ENCODE measurements around the gene CD40.

The CD40 gene

DNA sequence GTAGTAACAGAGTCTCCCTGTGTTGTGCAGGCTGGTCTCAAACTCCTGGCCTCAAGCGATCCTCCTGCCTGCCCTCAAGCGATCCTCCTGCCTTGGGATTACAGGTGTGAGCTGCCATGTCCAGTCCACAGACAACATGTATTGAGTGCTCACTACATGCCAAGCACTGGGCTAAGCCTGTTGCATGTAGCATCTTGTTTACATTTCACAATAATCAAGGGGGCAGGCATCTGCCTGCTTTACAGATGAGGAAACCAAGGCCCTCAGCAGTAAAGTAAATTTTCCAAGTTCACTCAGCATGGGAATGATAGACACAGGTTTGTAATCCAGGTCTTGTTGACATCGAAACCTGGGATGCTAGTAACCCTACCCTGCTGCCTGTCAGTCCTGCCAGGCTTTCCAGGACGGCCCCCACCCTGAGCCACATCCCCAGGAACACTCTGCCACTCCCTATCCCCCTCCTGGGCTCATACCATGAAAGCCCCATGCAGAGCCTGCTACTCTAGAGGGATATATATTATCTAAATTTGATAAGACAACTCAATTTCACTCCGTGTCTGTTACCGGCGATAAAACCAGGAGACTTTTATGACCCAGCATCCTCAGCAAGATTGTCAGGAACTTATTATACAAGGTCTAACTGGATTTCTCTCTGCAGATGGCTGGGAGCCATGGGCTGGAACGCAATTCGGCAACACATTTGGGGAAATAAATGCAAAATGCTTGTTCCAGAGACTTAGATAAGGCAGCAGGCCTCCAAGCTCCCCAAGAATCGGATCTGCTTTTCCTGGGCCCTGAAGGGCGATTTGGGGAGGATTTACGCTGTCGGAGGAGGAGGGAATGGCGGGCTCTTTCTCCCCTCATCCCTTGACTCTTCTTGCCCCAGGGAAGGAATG lies 30.4 kb downstream of the CD40 start:
- no peak for DNase-seq (ENCODE audit: low read depth in 2 of 2)

DNA sequence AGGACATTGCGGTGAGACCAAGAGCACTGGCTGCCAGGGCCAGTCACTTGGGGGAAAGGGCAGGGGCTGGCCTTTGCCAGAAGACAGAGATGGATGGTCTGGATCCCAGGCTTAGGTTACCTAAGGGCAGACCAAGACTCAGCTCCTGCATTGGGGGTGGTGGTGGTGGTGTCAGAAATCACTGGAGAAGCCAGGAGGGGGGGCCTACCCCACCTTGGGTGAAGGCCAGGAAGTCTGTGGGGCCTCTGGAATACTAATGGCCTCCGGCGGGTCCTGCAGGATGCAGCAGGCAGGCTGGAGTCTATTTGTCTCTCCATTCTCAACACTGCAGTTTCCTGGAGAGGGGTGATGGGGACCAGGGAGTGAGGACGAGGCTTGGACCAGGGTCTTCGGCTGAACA lies 32.8 kb downstream of the CD40 start:
- no peak for DNase-seq (ENCODE audit: low read depth in 2 of 2)

DNA sequence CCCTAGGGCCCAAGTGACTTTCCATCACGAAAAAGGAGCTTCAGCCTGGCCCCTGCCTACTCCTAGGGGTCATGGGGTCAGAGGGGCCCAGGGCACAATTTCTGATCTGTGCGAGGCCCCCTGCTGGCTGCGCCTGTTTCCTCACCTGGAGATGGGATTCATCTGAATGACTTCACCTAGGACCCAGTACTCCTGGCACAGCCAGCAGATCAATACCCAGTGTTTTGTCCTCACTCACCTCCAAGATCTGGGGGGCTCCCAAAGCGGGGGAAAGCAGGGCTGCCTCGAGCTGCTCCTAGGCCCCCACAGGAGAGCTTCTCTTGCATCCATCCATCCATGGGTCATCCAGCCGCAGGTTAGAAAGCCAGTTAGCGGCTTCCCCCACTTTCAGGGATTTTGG lies 33.8 kb downstream of the CD40 start:
- no peak for DNase-seq (ENCODE audit: low read depth in 2 of 2)

DNA sequence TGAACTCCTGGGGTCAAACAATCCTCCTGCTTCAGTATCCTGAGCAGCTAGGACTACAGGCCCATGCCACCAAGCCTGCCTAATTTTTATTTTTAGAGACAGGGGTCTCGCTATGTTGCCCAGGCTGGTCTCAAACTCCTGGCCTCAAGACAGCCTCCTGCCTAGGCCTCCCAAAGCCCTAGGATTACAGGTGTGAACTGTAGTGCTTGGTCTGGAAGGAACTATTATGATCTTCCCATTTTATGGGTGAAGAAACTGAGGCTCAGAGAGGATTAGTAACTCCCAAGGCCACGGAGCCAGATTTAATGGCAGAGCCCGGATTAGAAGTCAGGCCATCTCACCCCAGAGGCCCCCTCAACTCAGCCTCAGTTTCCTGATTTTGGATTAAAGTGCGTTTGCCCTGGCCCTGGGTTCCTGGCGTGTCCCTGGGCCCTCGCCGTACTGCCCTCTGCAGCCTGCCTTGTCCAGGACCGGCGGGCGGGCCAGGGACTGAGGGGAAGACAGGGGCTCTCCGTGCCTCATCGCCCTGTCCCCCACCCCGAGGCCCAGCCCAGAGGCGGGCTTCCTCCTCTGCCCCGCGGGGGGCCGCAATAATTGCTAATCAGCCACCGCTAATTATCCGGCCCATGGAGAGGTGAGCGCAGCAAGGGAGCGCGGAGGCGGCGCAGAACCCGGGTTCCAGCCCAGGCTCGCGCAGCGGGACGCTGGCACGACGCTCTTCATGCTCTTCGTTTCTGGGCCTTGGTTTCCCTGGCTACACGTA lies 34.9 kb downstream of the CD40 start:
- DNase-seq (ENCODE audit: low read depth in 2 of 2), result no peak

DNA sequence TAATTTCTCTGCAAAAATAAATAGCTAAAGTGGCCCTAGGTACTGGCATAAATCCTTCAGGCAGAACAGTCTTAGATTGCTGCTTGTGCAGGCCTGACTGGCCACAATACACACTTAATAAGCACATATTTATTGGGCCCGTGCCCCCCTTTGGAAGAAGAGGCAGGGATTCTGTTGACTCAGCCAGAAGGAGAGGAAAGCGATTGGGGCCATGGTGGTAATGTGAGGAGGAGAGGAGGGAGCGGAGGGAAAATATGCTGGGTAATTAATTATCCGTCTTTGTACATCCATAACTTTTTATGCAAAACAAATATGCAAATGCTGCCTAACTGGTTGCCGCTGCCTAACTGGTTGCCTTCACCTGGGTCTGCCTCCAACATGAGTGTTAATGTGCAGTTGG lies 36.2 kb downstream of the CD40 start:
- no peak for DNase-seq (ENCODE audit: low read depth in 2 of 2)

DNA sequence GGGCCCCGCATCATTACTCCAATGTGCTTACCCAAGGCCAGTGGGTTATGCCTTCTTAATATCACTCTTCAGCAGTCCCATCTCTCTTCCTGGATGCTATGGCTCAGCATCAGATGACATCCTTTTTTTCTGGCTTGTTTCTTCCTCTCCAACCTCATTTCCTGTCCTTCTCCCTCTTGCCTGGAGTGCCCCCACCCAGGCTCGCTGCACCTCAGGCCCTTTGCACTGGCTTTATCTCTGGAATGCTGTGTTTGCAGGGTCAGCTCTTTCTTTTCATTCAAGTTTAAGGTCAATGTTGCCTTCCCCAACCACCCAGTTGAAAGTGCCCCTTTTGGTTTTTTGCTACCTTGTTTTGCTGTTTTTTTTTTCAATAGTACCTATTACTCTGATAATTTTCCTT lies 36.7 kb downstream of the CD40 start:
- no peak for DNase-seq (ENCODE audit: low read depth in 2 of 2)

DNA sequence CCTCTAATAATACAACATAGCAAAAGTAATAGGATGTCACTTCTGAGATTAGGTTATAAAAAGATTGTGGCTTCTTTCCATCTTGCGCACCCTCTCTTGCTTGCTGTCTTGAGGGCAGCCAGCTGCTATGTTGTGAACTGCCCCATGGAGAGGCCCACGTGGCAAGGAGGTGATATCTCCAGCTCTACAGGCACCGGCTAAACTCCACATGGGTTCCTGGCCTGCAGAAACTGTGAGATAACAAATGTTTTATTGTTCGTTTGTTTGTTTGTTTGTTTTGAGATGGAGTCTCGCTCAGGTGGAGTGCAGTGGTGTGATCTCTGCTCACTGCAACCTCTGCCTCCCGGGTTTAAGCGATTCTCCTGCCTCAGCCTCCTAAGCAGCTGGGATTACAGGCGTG lies 38.0 kb downstream of the CD40 start:
- no peak for DNase-seq (ENCODE audit: low read depth in 2 of 2)

DNA sequence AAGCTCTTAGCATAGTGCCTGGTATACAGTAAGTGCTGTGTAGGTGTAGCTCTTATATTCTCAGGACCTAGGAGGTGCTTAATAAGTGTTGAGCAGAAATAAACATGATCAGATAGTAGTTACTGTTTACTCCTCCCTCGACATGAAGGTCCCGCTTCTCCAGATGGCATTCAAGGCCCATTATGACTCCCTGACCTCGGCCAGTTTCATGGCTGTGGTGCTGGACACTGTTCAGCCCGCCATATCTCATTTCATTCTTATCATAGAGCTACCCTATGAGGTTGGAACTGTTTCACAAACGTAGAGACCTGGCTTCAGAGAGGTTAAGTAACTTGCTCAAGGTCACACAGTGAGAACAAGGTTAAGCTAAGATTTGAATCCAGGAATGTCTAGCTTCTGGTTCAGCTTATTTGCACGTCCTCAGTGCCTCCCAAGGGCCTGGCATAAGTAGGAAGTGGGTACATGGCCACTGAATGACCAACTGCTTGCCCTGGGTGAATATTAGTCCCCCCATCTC lies 39.0 kb downstream of the CD40 start:
- no peak for DNase-seq (ENCODE audit: low read depth in 2 of 2)

DNA sequence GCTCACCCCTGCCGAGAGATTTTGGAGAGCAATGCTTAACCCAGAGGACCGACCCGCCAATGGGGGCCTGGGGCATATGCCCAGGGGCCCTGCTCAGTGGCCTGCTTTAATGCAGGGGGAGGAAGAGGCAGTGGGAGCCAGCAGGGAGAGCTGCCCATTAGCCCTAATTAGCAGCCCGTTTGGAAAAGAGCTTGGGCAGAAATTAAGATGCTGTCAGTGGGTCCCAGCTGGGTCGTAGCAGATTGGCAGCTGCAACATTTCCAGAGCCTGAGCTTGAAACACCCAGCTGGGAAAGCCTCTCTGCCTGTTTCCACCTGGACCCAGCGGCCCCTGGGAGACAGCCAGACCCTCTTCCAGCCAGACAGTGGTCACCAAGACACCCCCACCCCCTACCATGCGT lies 39.5 kb downstream of the CD40 start:
- no peak for DNase-seq (ENCODE audit: low read depth in 2 of 2)

DNA sequence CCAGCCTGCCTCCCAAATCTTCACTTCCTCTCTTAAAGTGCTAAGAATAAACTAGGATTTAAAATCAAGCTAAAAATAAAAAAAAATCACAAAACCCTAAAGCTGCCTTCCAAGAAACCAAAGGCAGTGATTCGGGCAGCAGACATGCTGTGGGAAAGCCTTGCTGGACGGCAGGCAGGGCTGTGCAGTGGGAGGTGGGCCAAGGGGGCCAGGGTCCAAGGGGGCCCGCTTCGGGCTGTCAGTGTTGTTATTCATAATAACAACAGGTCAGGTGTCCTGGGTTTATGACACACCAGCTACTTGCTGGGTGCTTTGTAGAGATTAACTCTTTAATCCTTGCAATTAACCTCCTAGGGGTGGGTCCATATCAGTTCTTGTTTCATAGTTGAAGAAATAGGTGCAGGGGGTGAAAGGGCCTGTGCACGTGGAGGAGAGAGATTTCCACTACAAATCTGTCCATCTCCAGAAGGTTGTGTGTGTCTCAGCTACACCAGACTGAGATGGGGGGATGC lies 40.4 kb downstream of the CD40 start:
- no peak for DNase-seq (ENCODE audit: low read depth in 2 of 2)

DNA sequence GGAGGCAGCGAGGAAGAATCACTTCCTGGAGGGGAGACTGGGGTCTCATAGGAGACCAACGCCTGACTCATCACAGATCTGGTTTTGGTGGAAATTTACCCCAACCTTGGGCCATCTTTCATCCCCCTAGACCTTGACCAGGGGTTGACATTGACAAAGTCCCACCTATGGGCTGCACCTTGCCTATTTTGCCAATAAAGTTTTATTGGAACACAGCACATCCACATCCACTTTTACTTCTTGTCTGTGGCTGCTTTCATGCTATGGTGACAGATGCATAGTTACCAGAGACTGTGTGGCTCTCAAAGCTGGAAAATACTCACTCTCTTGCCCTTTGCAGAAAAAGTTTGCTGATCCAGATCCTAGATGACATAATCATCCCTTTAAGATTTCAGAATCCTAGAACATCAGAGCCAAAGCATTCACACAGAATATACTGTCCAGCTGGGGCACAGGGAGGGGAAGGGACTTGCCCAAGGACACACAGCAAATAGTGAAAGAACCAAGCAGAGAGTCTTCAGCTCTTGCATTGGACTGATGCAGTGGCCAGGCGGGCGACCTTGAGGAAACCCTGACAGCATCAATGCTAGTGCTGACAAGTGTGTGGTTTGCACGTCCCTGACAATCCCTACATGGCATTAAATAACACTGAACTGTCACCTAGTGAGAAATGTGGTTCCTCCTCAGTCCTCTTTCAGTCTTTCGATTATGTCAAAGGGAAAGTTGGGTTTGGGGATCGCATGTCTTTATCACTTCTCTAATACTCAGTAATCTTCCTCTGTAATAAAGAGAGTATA lies 41.2 kb downstream of the CD40 start:
- no peak for DNase-seq (ENCODE audit: low read depth in 2 of 2)

DNA sequence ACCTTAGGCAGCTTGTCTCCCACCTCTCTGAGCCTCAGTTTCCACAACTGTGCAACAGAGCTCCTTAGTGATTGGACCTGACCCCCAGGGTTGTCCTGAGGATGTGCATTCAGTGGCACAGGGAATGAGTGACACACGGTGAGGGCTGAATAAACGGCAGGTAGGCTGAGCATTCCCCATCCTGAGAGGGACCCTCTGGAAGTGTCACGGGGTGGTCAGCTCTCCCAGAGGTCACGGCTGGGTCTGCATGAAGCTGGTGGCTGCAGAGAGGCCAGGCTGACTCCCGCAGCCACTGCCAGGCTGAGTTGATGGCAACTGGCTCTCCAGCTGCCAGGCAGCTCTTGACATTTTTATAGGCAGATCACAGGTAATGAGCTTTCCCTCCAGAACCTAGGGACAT lies 42.5 kb downstream of the CD40 start:
- DNase-seq (ENCODE audit: low read depth in 2 of 2), result no peak

DNA sequence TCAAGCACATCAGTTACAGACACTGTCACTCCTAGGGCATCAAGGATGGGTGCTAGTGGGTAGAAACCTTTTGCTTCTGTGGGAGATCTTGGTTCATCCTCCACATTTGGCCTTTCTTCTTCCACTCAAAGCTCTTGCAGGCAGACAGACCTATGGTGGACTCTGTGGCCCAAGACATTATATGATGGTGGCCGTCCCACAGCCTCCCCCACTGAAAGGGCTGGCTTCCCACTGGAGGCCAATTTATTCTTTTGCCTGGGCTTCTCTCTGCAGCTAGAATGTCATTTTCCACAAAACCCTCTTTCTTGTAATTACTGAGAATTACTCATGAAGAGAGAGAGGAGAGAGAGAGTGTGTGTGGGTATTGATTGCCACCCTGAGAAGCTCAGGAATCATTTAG lies 43.8 kb downstream of the CD40 start:
- no peak for DNase-seq (ENCODE audit: low read depth in 2 of 2)

DNA sequence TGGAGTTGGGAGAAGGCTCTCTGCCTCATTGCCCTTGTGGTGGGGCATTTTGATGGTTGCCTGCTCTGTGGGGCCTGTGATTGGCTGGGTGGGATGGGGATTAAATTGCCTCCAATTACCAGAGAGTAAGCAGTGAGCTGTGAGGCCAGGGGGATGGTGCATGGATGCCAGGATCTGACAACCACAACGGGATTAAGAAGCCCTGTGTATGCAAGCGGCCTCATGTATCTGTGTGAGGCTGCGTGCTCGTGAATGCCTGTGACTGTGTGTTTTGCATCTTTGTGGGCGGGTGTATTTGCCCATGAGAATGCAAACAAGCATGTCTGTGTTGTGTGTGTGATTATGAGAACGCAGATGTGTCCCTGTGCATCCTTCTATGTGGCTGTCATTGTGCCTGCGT lies 46.1 kb downstream of the CD40 start:
- DNase-seq (ENCODE audit: low read depth in 2 of 2), result no peak

DNA sequence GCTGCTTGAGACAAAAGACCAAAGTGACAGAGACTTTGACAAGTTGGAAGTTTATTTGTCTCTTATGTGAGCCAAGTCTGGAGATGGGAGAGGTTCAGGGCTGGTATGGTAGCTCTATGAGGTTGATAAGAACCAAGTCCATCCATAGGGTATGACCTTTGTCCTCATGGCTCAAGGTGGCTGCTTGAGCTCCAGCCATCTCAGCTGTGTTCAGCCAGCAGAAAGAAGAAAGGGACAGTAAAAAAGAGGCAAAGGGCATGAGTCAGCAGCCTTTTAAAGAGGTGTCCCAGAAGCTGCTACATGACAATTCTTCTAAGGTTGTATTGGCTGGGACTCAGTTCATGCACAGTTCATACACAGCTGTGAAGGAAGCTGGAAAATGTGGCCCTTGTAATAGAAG lies 49.0 kb downstream of the CD40 start:
- no peak for DNase-seq (ENCODE audit: low read depth in 2 of 2)

DNA sequence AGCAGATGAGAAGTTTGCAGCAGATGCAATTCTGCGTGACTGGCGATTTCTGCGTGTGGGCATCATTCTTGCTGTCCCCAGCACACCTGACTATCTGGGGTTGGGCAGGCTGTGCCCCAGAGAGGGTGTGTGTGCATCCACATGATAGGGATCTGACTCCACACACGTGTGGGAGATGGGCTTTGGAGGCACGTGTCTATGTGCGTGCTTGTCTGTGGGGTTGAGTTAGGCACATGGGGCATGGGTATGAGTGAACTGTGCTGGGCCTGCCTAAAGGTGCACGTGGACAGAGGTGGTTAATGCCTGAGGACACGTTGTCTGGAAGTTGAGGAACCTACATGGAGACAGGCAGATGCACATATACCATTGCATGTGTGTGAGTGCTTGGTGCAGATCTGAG lies 50.3 kb downstream of the CD40 start:
- DNase-seq (ENCODE audit: low read depth in 2 of 2), result no peak

DNA sequence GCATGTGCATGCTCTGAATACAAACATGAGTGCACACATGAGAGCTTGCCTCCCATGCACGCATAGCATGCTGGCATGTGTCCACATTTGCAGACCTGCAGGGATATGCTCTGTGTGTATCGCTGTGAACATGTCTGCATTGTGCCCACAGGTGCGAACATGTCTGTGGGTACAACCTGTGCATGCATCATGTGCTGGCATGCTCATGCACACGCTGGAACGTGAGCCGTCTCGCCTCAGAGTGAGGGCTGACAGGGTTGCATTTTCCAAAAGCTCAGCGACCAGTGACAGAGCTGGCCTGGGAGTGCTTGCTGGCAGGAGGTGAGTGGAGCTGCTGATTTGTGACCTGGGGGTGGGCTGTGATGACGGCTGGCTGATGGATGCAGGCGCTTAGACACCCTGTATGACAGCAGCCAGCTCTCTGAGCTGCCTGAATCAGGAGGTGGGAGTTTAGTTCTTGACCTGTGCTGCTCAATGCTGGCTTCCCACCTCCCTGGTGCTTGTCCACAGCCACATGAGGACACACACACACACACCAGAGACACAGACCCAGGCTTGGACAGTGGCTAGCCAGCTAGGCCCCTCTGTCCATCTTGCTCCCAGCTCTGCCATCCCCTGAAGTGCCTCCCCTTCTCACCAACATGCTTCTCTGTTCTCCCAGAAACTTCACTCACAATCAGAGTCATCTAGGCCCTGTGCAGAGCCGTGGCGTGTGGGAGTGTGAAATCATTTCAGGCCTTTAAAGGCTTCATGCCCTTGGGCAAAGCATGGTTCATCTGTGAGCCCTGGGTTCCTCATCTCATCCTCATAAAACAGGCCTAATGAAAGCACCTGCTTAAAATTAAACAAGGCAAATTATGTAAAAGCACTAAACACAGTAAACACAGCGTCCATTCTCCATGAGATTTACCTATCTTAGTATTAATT lies 51.4 kb downstream of the CD40 start:
- DNase-seq (ENCODE audit: low read depth in 2 of 2), result no peak

DNA sequence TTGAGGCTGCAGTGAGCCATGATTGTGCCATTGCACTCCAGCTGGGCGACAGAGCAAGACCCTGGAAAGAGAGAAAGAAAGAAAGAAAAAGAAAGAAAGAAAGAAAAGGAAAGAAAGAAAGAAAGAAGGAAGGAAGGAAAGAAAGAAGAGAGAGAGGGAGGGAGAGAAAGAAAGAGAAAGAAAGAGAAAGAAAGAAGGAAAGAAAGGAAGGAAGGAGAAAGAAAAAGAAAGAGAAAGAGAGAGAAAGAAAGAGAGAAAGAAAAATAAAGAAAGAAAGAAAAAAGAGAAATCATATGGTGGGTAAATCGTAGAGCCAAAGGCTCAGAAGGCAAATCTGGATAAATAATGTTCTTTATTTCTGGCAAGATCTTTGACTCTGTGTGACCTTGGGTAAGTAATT lies 53.4 kb downstream of the CD40 start:
- DNase-seq (ENCODE audit: low read depth in 2 of 2), result no peak

DNA sequence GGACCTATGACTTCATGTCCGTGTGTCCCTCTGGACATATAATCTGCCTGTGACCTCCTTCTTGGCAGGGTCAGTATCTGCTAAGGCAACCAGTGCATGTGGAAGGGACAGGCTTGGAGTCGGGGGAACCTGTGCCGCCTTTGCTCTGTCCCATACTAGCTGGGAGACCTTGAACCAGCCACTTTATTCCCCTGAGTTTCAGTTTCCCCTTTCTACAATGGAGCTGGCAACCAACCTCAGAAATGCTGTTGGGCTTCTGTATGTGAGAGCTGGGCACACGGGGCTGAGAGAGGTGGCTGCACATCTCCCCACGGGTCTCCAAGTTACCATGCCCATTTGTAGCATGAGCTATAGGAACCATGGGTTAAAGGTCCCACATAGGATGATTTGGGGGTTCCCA lies 53.8 kb downstream of the CD40 start:
- DNase-seq (ENCODE audit: low read depth in 2 of 2), result no peak

DNA sequence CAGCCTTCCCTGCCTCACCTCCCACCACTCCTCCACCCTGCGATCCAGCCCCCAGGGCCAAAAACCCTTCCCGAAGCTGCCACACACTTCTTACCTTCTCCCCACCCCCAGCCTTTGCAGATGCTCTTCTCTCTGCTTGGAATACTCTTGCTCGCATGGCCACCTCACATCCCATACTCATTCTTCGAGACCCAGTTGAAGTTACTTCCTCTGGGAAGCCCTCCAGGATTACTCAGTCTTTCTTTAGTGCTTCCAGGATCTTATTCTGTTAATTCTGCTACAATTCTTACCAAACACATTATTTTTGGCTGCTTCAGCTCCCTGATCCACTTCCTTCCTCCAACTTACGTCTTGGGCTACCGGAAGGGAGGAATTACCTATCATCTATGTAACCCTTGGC lies 54.3 kb downstream of the CD40 start:
- no peak for DNase-seq (ENCODE audit: low read depth in 2 of 2)

DNA sequence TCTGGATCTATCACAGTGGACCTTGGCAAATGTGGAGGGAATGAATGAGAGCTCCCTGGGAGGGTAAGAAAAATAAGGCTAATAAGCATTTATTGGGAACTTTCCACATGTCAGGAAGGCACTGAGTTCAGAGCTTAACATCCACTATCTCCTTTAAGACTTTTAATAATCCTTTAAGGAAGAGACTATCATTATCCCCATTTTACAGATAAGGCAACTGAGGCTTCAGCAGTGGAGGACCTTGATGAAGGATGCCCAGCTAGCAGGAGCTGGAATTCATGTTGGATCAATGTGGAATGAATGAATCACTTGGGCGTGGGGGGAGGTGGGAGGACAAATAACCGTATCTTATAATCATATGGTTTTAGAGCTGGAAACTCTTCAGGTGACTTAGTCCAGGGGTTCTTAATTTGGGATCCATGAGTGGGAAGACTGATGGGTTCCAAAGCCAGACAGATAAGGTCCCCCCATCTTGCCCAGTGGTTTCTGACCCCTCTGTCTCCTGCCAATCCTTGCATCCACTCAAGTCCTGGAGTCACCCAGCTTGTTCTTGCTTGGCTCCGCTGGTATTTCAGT lies 54.9 kb downstream of the CD40 start:
- no peak for DNase-seq (ENCODE audit: low read depth in 2 of 2)
